GM19035 (cell line): Measurements from ENCODE around the gene SMCO1.
"Not testable (repeated sequence)": the region's sequence is repeated elsewhere in the genome, so short reads cannot be mapped to it uniquely, and the experiment has no call there.

Experiments used
- ATAC-seq: cut with Tn5 transposase; IDR thresholded peaks from one replicate; pipeline ENCODE4 v1.9.1; 2021; ENCODE audit not compliant: unreplicated experiment

SMCO1 gene

DNA sequence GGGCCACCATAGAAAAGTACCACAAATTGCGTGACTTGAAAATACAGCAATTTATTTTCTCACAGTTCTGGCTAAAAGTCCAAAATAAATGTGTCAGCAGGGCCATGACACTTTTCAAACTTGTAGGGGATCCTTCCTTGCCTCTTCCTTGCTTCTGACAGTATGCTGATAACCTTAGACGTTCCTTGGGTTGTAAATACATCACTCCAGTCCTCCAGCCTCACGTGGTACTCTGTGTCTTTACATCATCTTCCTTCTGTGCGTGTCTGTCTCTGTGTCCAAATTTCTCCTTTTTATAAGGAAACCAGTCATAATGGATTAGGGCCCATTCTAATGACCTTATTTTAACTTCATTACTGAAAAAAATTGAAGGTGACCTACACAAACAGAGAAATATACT, 19.0 kb downstream of the SMCO1 start:
- ATAC-seq: no peak

DNA sequence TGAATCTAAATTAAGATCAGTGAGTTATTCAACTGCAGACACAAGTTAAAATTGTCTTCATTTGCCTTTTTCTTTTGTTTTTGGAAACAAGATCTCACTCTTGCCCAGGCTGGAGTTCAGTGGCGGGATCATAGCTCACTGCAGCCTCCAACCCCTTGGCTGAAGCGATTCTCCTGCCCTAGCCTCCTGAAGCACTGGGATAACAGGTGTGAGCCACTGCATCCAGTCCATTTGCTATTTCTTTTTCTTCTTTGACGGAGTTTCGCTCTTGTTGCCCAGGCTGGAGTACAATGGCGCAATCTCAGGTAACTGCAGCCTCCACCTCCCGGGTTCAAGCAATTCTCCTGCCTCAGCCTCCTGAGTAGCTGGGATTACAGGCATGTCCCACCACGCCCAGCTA, 21.9 kb downstream of the SMCO1 start:
- no peak for ATAC-seq

DNA sequence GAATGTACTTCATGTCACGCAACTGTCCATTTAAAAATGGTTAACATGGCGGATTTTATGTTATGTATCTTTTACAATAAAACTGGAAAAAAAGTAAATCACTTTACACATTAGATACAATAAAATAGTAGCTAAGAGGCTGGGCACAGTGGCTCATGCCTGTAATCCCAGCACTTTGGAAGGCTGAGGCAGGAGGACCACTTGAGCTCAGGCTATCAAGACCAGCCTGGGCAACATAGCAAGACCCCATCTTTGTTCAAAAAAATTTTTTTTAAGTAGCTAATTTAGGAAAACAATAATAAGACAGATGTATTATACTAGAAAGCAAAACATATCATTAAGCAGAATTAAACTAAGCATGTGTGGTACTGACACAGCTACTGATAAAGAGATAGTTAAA, 23.1 kb downstream of the SMCO1 start:
- ATAC-seq: no peak

DNA sequence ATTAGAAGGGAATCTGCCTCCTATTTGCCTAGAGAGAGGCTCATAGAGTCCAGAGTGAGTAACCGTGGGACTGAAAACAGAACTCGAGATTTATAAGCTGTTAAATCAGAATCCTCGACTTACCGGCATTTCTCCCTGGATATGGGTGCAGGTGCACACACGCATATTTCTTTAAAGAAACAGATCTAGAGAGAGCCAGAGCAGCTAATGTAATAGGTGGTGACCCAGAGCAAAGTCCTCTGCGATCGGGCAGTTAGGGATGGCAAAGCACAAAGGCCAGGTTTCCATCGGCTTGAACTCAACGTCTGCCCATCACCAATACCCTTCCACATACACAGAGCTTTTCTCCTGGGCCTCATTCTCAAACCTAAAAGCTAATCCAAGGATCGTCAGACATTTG, 25.4 kb downstream of the SMCO1 start:
- no peak for ATAC-seq

DNA sequence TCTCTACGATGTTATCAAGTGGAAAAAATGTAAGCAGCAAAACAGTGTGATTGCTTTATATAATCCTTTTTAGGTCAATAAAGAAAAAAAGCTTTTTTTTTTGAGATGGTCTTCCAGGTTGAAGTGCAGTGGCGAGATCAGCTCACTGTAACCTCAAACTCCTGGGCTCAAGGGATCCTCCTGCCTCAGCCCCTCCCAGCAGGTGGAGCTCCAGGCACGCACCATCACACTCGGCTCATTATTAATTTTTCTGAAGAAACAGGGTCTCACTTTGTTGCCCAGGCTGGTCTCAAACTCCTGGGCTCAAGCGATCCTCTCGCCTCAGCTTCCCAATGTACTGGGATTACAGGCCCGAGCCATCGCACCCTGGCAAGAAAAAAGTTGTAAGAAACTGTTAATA, 28.9 kb downstream of the SMCO1 start:
- no peak for ATAC-seq

DNA sequence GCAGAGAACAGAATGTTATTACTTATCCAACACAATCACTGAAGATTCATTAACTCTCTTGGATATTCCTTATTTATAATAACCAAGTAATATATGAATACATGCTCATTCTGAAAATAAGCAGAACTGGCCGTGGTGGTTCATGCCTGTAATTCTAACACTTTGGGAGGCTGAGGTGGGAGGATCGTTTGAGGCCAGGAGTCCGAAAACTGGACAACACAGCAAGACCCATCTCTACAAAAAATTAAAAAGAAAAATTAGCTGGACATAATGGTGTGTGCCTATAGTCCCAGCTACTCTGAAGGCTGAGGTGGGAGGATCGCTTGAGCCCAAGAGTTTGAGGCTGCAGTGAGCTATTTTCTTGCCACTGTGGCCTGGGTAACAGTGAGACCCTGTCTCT, 37.5 kb downstream of the SMCO1 start:
- ATAC-seq: no peak

DNA sequence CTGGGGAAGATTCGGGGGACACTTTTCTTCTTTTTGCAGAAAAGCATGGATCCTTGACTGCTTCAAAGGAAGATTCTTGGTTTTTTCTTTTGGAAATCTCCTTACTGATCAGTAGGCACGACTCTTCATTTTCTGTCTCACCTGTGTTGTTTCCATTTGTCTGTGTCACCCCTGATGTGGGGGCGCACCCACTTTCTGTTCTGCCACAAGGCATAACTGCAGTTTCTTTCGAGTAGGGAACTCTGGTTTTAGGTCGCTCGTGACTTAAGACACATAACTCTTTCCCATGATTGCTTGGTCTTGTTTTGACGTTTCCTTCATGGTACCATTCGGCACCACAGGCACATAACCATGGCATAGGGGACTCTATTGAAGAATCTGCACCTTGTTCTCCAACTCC, 42.9 kb downstream of the SMCO1 start:
- no peak for ATAC-seq

DNA sequence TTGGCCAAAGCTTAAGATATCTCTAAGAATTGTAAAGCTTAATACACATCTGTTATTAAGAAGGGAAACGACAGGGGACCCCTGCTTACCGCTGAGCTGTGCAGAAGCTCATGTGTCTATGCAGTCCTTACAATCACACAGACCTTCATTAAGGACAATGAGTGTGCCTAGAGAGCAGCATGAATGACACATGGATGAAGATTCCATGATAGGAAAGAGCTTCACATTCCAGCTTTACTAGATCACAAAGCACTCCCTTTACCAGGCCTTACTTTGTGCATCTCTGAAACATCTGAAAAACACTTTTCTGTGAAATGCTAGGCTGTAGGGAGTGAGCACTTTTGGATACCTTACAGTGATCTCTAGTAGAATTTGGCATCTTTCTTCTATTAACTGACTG, 43.6 kb downstream of the SMCO1 start:
- ATAC-seq: no peak

DNA sequence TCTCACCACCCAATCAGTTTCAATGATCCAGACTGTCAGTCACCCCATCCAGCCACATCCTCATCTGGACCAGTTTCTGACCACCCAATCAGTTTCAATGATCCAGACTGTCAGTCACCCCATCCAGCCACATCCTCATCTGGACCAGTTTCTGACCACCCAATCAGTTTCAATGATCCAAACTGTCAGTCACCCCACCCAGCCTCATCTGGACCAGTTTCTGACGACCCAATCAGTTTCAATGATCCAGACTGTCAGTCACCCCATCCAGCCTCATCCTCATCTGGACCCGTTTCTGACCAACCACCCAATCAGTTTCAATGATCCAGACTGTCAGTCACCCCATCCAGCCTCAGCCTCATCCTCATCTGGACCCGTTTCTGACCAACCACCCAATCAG, 45.0 kb downstream of the SMCO1 start:
- ATAC-seq: not testable (repeated sequence)

DNA sequence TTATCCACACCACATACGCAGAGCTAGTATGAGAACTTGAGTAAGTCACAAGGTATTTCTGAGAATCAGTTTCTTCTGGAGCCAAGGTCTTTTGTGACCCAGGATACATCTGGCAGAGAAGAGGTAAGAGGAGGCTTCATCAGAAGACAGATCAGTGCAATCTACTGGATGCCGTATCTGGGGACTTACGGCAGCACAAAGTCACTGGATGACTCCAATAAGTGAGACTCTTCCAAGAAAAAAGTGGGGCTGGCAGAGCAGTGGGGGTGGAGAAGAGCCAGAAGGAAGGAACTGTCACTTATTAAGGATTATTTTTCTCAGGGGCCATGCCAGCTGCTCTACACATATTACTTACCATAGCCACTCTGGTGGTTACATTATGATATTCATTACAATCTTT, 51.3 kb downstream of the SMCO1 start:
- ATAC-seq: no peak

DNA sequence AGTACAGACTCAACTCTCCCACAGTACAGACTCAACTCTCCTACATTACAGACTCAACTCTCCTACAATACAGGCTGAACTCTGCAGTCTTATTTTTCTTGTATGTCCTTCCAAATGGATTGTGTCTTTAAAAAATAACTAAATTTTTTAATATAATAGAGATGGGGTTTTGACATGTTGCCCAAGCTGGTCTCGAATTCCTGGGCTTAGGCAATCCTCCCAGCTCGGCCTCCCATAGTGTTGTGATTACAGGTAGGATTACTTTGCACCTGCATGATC, 51.7 kb downstream of the SMCO1 start:
- no peak for ATAC-seq

DNA sequence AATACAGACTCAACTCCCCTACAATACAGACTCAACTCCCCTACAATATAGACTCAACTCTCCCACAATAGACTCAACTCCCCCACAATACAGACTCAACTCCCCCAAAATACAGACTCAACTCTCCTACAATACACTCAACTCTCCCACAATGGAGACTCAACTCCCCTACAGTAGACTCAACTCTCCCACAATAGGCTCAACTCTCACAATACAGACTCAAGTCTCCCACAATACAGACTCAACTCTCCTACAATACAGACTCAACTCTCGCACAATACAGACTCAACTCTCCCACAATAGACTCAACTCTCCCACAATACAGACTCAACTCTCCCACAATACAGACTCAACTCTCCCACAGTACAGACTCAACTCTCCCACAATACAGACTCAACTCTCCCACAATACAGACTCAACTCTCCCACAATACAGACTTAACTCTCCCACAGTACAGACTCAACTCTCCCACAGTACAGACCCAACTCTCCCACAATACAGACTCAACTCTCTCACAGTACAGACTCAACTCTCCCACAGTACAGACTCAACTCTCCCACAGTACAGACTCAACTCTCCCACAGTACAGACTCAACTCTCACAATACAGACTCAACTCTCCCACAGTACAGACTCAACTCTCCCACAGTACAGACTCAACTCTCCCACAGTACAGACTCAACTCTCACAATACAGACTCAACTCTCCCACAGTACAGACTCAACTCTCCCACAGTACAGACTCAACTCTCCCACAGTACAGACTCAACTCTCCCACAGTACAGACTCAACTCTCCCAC, 52.3 kb downstream of the SMCO1 start:
- ATAC-seq: not testable (repeated sequence)

DNA sequence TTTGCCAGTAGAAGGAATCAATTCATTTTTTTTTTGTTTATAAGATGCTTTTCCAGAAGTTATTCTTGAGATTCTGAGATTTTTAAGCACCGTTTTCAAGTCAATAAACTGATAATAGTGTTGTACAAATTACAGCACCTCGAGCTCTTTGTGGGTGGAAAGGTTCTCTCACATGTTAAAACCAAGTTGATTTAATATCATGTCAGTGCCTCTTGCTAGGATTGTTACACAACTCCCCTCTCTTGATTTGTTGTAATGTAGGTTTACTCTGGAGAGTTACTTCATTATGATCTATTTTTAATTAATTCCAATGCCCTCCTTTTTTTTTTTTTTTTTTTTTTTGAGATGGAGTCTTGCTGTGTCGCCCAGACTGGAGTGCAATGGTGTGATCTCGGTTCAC, 57.1 kb downstream of the SMCO1 start:
- ATAC-seq: no peak

DNA sequence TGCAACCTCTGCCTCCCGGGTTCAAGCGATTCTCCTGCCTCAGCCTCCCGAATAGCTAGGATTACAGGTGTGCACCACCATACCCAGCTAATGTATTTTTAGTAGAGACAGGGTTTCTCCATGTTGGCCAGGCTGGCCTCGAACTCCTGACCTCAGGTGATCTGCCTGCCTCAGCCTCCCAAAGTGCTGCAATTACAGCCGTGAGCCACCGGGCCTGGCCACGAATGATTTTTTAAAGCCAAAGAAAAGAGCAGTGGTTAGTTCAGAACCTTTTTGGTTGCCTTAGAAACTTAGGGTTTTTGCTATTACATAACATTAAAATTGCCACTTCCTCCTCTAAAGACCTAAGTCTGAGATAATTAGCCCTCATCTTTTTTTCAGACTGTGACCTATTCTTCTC, 57.7 kb downstream of the SMCO1 start:
- ATAC-seq: not testable (repeated sequence)
